WTC11 (cell line): Measurements from ENCODE around the gene SERF2. TPM values are rescaled to one million over a fixed set of nuclear protein-coding genes. Genes with fewer than 3 reads are reported as not detected.

Experiments
- ARID4B ChIP-seq: sonication (generic); formaldehyde crosslinking; IDR thresholded peaks from 2 replicates; pipeline ENCODE4 v1.8.0; 2023; ENCODE audit warnings: missing genetic modification reagents, mild to moderate bottlenecking, borderline replicate concordance
- CREB1 ChIP-seq: sonication (generic); formaldehyde crosslinking; IDR thresholded peaks from 2 replicates; pipeline ENCODE4 v1.8.0; 2023; ENCODE audit warnings: mild to moderate bottlenecking, missing genetic modification reagents
- E2F1 ChIP-seq: sonication (generic); formaldehyde crosslinking; IDR thresholded peaks from 2 replicates; pipeline ENCODE4 v1.8.0; 2022; ENCODE audit warnings: mild to moderate bottlenecking, missing genetic modification reagents
- ELF4 ChIP-seq: sonication (generic); formaldehyde crosslinking; IDR thresholded peaks from 2 replicates; pipeline ENCODE4 v1.8.1; 2022; ENCODE audit warnings: low read depth, mild to moderate bottlenecking, moderate library complexity, missing genetic modification reagents
- ETV6 ChIP-seq: sonication (generic); formaldehyde crosslinking; IDR thresholded peaks from 2 replicates; pipeline ENCODE4 v1.8.1; 2022; ENCODE audit warnings: mild to moderate bottlenecking, missing genetic modification reagents
- FOXK1 ChIP-seq: sonication (generic); formaldehyde crosslinking; IDR thresholded peaks from 2 replicates; pipeline ENCODE4 v1.8.0; 2022; ENCODE audit warnings: mild to moderate bottlenecking, moderate library complexity, missing genetic modification reagents
- FOXP1 ChIP-seq: sonication (generic); formaldehyde crosslinking; IDR thresholded peaks from 2 replicates; pipeline ENCODE4 v1.8.0; 2022; ENCODE audit warnings: missing genetic modification reagents, mild to moderate bottlenecking, moderate library complexity, borderline replicate concordance
- FOXP4 ChIP-seq: sonication (generic); formaldehyde crosslinking; IDR thresholded peaks from 2 replicates; pipeline ENCODE4 v1.8.0; 2022; ENCODE audit warnings: mild to moderate bottlenecking, missing genetic modification reagents
- HMGXB4 ChIP-seq: sonication (generic); formaldehyde crosslinking; IDR thresholded peaks from 2 replicates; pipeline ENCODE4 v1.8.1; 2023; ENCODE audit warnings: mild to moderate bottlenecking, moderate library complexity, missing genetic modification reagents
- NFATC4 ChIP-seq: fragments of 250-450 bp; sonication (Bioruptor Pico); IDR thresholded peaks from 2 replicates; pipeline ENCODE4 v1.9.0; 2021; ENCODE audit warnings: mild to moderate bottlenecking
- RELA ChIP-seq: sonication (generic); formaldehyde crosslinking; IDR thresholded peaks from 2 replicates; pipeline ENCODE4 v1.8.1; 2022; ENCODE audit warnings: missing genetic modification reagents, mild to moderate bottlenecking, borderline replicate concordance
- TEAD1 ChIP-seq: sonication (generic); formaldehyde crosslinking; IDR thresholded peaks from 2 replicates; pipeline ENCODE4 v1.8.0; 2022; ENCODE audit warnings: mild to moderate bottlenecking, missing genetic modification reagents
- ZBTB21 ChIP-seq: sonication (generic); formaldehyde crosslinking; IDR thresholded peaks from 2 replicates; pipeline ENCODE4 v1.8.1; 2023; ENCODE audit warnings: mild to moderate bottlenecking, missing genetic modification reagents, borderline replicate concordance
- ZNF317 ChIP-seq: sonication (generic); formaldehyde crosslinking; IDR thresholded peaks from 2 replicates; pipeline ENCODE4 v1.8.1; 2023; ENCODE audit warnings: low read depth, mild to moderate bottlenecking, moderate library complexity, missing genetic modification reagents, borderline replicate concordance
- ZNF396 ChIP-seq: fragments of 250-450 bp; sonication (Bioruptor Pico); IDR thresholded peaks from 2 replicates; pipeline ENCODE4 v1.8.0; 2021; ENCODE audit warnings: mild to moderate bottlenecking, moderate library complexity, borderline replicate concordance
- ZNF423 ChIP-seq: fragments of 250-450 bp; sonication (Bioruptor Pico); IDR thresholded peaks from 2 replicates; pipeline ENCODE4 v2.1.2; 2022; ENCODE audit warnings: mild to moderate bottlenecking, moderate library complexity
- ZNF512 ChIP-seq: sonication (generic); formaldehyde crosslinking; IDR thresholded peaks from 2 replicates; pipeline ENCODE4 v1.8.1; 2022; ENCODE audit warnings: missing genetic modification reagents, borderline replicate concordance
- total RNA-seq: library from RNA; stranded (reverse); gene quantifications from 3 replicates; pipeline ENCODE4 v1.2.3, GENCODE V29; 2021
- TF ChIP-seq, protein P1 (sequence below): sonication (generic); formaldehyde crosslinking; IDR thresholded peaks from 2 replicates; pipeline ENCODE4 v1.8.0; 2023; ENCODE audit warnings: mild to moderate bottlenecking, missing genetic modification reagents
- TF ChIP-seq, protein P2 (sequence below): sonication (generic); formaldehyde crosslinking; IDR thresholded peaks from 2 replicates; pipeline ENCODE4 v1.8.1; 2023; ENCODE audit warnings: mild to moderate bottlenecking, missing genetic modification reagents
- TF ChIP-seq, protein P3 (sequence below): fragments of 200-600 bp; IDR thresholded peaks from 2 replicates; pipeline ENCODE4 v1.8.0; 2022; ENCODE audit warnings: antibody characterized with exemption

Gene SERF2
- total RNA-seq, 1 experiment from 2014 or later, result 694 TPM

DNA sequence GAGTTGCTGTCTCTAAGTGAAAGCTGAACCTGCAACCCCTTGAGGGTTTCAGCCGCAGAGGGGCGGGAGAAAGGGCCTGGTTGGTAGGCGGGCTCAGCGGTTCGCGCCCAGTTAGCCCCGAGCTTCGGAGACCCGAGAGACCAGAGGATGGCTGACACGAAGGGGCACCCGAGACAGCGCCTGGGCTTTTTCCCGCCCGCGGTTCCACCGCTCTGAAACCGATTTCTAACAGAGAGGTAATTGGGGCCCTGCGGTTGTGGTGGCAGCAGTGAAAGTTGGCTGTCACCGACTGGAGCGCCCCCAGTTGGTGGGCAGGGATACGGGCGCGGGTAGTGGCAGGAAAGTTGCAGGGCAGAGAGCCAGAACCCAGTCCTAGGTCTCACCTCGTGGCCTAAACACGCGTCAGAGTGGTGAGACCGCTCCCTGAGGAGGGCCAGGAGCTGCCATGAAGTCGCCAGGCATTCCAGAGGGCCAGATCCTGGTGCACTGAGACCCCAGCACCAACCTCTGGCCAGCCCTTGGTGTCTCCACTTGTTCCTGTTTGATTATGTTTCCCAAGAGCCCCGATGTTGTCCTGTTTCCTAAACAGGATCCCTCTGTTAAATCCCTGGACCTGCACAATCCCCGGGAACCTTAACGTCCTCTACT is 14.7 kb upstream of the SERF2 start (continued):
- TF ChIP-seq, protein P1, sequence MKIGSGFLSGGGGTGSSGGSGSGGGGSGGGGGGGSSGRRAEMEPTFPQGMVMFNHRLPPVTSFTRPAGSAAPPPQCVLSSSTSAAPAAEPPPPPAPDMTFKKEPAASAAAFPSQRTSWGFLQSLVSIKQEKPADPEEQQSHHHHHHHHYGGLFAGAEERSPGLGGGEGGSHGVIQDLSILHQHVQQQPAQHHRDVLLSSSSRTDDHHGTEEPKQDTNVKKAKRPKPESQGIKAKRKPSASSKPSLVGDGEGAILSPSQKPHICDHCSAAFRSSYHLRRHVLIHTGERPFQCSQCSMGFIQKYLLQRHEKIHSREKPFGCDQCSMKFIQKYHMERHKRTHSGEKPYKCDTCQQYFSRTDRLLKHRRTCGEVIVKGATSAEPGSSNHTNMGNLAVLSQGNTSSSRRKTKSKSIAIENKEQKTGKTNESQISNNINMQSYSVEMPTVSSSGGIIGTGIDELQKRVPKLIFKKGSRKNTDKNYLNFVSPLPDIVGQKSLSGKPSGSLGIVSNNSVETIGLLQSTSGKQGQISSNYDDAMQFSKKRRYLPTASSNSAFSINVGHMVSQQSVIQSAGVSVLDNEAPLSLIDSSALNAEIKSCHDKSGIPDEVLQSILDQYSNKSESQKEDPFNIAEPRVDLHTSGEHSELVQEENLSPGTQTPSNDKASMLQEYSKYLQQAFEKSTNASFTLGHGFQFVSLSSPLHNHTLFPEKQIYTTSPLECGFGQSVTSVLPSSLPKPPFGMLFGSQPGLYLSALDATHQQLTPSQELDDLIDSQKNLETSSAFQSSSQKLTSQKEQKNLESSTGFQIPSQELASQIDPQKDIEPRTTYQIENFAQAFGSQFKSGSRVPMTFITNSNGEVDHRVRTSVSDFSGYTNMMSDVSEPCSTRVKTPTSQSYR (CRISPR knock-in tag), result peak; percentile 20; the same call in 1 of the 2 replicates
- TF ChIP-seq ZNF396 (CRISPR knock-in tag) (no peak), ZBTB21 (CRISPR knock-in tag) (no peak), HMGXB4 (no peak), ARID4B (peak; percentile 65; the same call in 1 of the 2 replicates), TEAD1 (CRISPR knock-in tag) (0 out of 2 replicates have a peak, but pooled peaks have one; percentile 27), ZNF512 (CRISPR knock-in tag) (no peak), RELA (CRISPR knock-in tag) (no peak), ELF4 (CRISPR knock-in tag) (no peak), ZNF423 (CRISPR knock-in tag) (no peak), FOXP4 (CRISPR knock-in tag) (0 out of 2 replicates have a peak, but pooled peaks have one; percentile 23), FOXK1 (CRISPR knock-in tag) (peak; percentile 46; the same call in 1 of the 2 replicates), ZNF317 (CRISPR knock-in tag) (no peak), CREB1 (CRISPR knock-in tag) (no peak), FOXP1 (no peak), ETV6 (CRISPR knock-in tag) (peak; percentile 51; the same call in 1 of the 2 replicates), E2F1 (CRISPR knock-in tag) (no peak), NFATC4 (CRISPR knock-in tag) (no peak)
- TF ChIP-seq, protein P2, sequence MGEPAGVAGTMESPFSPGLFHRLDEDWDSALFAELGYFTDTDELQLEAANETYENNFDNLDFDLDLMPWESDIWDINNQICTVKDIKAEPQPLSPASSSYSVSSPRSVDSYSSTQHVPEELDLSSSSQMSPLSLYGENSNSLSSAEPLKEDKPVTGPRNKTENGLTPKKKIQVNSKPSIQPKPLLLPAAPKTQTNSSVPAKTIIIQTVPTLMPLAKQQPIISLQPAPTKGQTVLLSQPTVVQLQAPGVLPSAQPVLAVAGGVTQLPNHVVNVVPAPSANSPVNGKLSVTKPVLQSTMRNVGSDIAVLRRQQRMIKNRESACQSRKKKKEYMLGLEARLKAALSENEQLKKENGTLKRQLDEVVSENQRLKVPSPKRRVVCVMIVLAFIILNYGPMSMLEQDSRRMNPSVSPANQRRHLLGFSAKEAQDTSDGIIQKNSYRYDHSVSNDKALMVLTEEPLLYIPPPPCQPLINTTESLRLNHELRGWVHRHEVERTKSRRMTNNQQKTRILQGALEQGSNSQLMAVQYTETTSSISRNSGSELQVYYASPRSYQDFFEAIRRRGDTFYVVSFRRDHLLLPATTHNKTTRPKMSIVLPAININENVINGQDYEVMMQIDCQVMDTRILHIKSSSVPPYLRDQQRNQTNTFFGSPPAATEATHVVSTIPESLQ (CRISPR knock-in tag), result no peak
- TF ChIP-seq, protein P3, sequence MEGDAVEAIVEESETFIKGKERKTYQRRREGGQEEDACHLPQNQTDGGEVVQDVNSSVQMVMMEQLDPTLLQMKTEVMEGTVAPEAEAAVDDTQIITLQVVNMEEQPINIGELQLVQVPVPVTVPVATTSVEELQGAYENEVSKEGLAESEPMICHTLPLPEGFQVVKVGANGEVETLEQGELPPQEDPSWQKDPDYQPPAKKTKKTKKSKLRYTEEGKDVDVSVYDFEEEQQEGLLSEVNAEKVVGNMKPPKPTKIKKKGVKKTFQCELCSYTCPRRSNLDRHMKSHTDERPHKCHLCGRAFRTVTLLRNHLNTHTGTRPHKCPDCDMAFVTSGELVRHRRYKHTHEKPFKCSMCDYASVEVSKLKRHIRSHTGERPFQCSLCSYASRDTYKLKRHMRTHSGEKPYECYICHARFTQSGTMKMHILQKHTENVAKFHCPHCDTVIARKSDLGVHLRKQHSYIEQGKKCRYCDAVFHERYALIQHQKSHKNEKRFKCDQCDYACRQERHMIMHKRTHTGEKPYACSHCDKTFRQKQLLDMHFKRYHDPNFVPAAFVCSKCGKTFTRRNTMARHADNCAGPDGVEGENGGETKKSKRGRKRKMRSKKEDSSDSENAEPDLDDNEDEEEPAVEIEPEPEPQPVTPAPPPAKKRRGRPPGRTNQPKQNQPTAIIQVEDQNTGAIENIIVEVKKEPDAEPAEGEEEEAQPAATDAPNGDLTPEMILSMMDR, result peak; percentile 64
